Testis (tissue), 3 donors: ENCODE measurements around the gene C2orf92. TPM values are rescaled to one million over a fixed set of nuclear protein-coding genes. Genes with fewer than 3 reads are reported as not detected.

Experiments used
- DNase-seq: peaks from one replicate; pipeline ENCODE4 v3.0.0-alpha.2; 2019
- H3K27ac ChIP-seq, 2 donors: fragments of 200-600 bp; sonication (generic); one replicate each; pipeline ENCODE4 v1.5.1; 2019
- H3K27me3 ChIP-seq: fragments of 200-600 bp; sonication (generic); one replicate; pipeline ENCODE4 v1.5.1; 2019
- H3K36me3 ChIP-seq: fragments of 200-600 bp; sonication (generic); one replicate; pipeline ENCODE4 v1.5.1; 2017; ENCODE audit warnings: low read depth; ENCODE audit errors: missing control alignments
- H3K4me1 ChIP-seq: fragments of 200-600 bp; sonication (generic); one replicate; pipeline ENCODE4 v1.5.1; 2019
- H3K4me3 ChIP-seq, 2 donors: fragments of 200-600 bp; sonication (generic); one replicate each; pipeline ENCODE4 v1.5.1; 2017 to 2019
- H3K9me3 ChIP-seq: fragments of 200-600 bp; sonication (generic); one replicate; pipeline ENCODE4 v1.5.1; 2017
- CTCF ChIP-seq, 3 experiments: fragments of 450-650 bp in 2 of 3; fragments of 200-600 bp in 1 of 3; sonication (generic) in 1 of 3; IDR thresholded peaks; one replicate each; pipeline ENCODE4 v1.5.1; 2016 to 2019; ENCODE audit warnings: antibody characterized with exemption in 3 of 3, mild to moderate bottlenecking in 2 of 3, moderate library complexity in 1 of 3
- POLR2A ChIP-seq: fragments of 450-650 bp; IDR thresholded peaks from one replicate; pipeline ENCODE4 v1.6.1; 2017; ENCODE audit warnings: antibody characterized with exemption, mild to moderate bottlenecking, moderate library complexity
- WGBS, 2 donors: methylation state at CpG; one replicate each; pipeline ENCODE4 v1.1.5; 2018; 5-methylcytosine and 5-hydroxymethylcytosine counted together
- intact Hi-C: fragments of 100-400 bp; cut with DNase I; formaldehyde crosslinking; loops from one replicate; pipeline ENCODE4 v1.15.1; 2023; ENCODE audit warnings: low total_unique reads
- polyA plus RNA-seq: library from polyadenylated mRNA; stranded (reverse); fragments of 350-450 nt; fragmentation: Illumina TruSeq; extraction: RNeasy Lipid Tissue Mini Kit (QIAGEN cat#74804); gene quantifications from one replicate; pipeline ENCODE4 v1.2.3, GENCODE V29; 2014; ENCODE audit warnings: low read depth, low replicate concordance; ENCODE audit not compliant: insufficient read depth
- total RNA-seq, 2 donors: library from RNA; depleted of rRNA; stranded (reverse); fragments of >200 nt; gene quantifications; one replicate each; pipeline ENCODE4 v1.2.3, GENCODE V29; 2016

The C2orf92 gene
- total and polyA plus RNA-seq, 3 donors from 2014 or later = 27.8 to 51.2 (median 35.7) TPM

GRCh38 chr2:97653473-97653872, 16.0 kb upstream of the C2orf92 start:
- Histone ChIP-seq H3K27me3 (no peaks in the 10 kb centered on the region), H3K9me3 (no peaks in the 10 kb centered on the region), H3K4me1 (no peaks in the 10 kb centered on the region), H3K27ac (no peak overlapping the region), H3K36me3 (no peaks in the 10 kb centered on the region), H3K4me3 (no peak overlapping the region)
- intact Hi-C loops = no loop called here
- WGBS, 2 donors = 88 to 94% methylated on average over 2 of the region's 2 CpGs
- TF ChIP-seq CTCF (IDR thresholded peaks at IDR 0.05) (no peak), POLR2A (no peak)
- DNase-seq = no peak

DNA sequence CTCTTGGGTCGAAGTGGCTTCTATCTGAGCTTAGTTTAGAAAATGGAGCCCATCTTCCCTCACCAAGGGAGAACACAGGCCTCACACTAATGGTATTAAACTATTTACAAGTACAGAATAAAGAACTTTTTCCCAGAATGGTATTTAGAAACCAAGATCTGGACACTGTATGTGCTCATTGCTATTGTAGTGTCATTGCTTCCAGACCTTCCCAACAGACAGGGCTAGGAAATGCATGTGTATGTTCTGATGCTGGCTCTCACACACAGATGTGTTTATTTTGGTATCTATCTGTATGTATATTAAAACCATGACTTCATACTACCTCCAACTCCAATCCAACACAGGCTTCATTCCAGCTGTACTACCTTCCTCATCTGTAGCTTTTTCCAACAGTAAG, 15.6 kb upstream of the C2orf92 start:
- 88 to 93% methylated on average over 1 of the region's 1 CpG for WGBS, 2 donors
- Histone ChIP-seq H3K4me3 (no peak overlapping the region), H3K27me3 (no peaks in the 10 kb centered on the region), H3K27ac (no peak overlapping the region), H3K36me3 (no peaks in the 10 kb centered on the region), H3K4me1 (no peaks in the 10 kb centered on the region), H3K9me3 (no peaks in the 10 kb centered on the region)
- TF ChIP-seq POLR2A (no peak), CTCF (IDR thresholded peaks at IDR 0.05) (no peak)
- intact Hi-C loops = no loop called here
- DNase-seq = no peak

DNA sequence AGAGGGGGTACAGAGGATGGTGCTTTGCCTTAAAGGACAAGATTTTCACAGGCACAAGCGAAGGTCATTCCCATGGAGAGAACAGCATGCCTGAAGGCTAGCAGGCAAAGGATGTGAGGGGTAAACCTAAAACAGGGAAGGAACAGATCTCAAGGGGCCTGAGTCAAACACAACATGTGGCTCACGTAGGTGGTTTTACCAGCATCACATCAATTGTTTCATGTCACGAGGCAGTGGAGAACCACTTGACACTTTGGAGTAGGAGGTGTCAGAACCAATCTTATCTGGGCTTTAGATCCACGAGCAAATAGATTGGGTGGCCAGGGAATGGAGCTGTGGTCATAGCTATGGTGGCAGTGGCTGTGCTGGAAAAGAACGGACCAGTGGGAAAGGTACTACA, 15.2 kb upstream of the C2orf92 start:
- Histone ChIP-seq H3K27me3 (no peaks in the 10 kb centered on the region), H3K9me3 (no peaks in the 10 kb centered on the region), H3K36me3 (no peaks in the 10 kb centered on the region), H3K4me1 (no peaks in the 10 kb centered on the region), H3K27ac (no peak overlapping the region), H3K4me3 (no peak overlapping the region)
- TF ChIP-seq POLR2A (no peak), CTCF (IDR thresholded peaks at IDR 0.05) (no peak)
- intact Hi-C loops = no loop called here
- 88 to 96% methylated on average over 5 of the region's 5 CpGs for WGBS, 2 donors
- DNase-seq = no peak

- intact Hi-C loops = no loop called here
- no peak overlapping the region for H3K27ac ChIP-seq
- H3K27me3 ChIP-seq = no peaks in the 10 kb centered on the region
- no peak overlapping the region for H3K4me3 ChIP-seq
- 89 to 93% methylated on average over 1 to 2 of the region's 2 CpGs for WGBS, 2 donors
- no peaks in the 10 kb centered on the region for H3K36me3 ChIP-seq
- H3K4me1 ChIP-seq = no peaks in the 10 kb centered on the region
- TF ChIP-seq POLR2A (no peak), CTCF (IDR thresholded peaks at IDR 0.05) (no peak)
- no peaks in the 10 kb centered on the region for H3K9me3 ChIP-seq
- DNase-seq = no peak
Measured at GRCh38 chr2:97654791-97655190, 14.7 kb upstream of the C2orf92 start.

DNA sequence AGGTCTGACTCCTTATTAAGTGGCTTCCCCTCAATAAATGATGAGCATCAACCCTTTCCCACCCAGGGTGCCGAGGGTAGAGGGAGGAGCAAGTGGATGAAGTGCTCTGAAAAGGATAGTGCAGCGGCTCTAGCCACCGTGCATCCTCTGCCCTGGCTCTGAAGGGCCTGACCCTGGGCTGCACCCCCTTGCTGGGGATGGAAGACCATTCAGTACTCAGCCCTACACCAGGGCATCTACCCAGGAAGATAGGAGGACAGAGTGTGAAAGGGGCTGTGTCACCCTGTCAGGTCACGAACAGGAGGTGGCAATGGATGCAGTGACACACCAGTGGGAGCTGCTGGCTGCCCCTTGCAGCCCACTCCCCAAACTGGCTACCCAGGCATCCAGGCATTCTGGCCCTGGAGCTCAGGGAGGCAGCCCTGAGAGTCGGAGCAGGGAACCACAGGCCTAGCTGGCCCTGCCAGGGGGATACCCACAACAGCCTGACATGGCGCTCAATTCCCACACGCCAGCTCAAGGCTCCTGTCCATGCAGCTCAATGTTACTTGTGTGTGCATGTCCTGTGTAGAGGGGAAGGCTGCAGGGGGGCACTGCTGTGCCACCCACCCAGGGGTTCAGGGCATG, 13.3 kb upstream of the C2orf92 start:
- WGBS, 2 donors = 97 to 100% methylated on average over 3 to 7 of the region's 7 CpGs
- Histone ChIP-seq H3K27ac (no peak overlapping the region), H3K9me3 (no peaks in the 10 kb centered on the region), H3K4me1 (no peaks in the 10 kb centered on the region), H3K4me3 (no peak overlapping the region), H3K27me3 (no peaks in the 10 kb centered on the region), H3K36me3 (no peaks in the 10 kb centered on the region)
- intact Hi-C loops = no loop called here
- DNase-seq = no peak
- TF ChIP-seq POLR2A (no peak), CTCF (IDR thresholded peaks at IDR 0.05) (no peak)
